Breast epithelium (tissue), 4 donors: ENCODE measurements around the gene LYSMD1. TPM values are rescaled to one million over a fixed set of nuclear protein-coding genes. Genes with fewer than 3 reads are reported as not detected.

ENCODE experiments used
- DNase-seq, 2 donors: peaks; one replicate each; pipeline ENCODE4 v3.0.0-alpha.2; 2019; ENCODE audit warnings: low spot score in 2 of 2
- H3K27ac ChIP-seq, 2 donors: fragments of 200-600 bp; sonication (generic) in 1 of 2; one replicate each; pipeline ENCODE4 v1.5.1; 2016 to 2019; ENCODE audit warnings: mild to moderate bottlenecking in 1 of 2
- H3K27me3 ChIP-seq, 2 donors: fragments of 200-600 bp; sonication (generic) in 1 of 2; one replicate each; pipeline versions ENCODE4 v1.5.1 to v1.6.0; 2017 to 2019; ENCODE audit warnings: control low read depth in 1 of 2, mild to moderate bottlenecking in 1 of 2
- H3K36me3 ChIP-seq: fragments of 200-600 bp; one replicate; pipeline ENCODE4 v1.5.1; 2019
- H3K4me1 ChIP-seq, 2 donors: fragments of 200-600 bp; sonication (generic); one replicate each; pipeline ENCODE4 v1.5.1; 2016 to 2019; ENCODE audit warnings: control low read depth in 1 of 2
- H3K4me3 ChIP-seq, 3 donors: fragments of 200-600 bp; sonication (generic); 1 replicate in 2 of 3; 2 replicates in 1 of 3; pipeline ENCODE4 v1.5.1; 2016 to 2019; ENCODE audit warnings: mild to moderate bottlenecking in 3 of 3, moderate library complexity in 2 of 3
- H3K9me3 ChIP-seq, 2 donors: fragments of 200-600 bp; sonication (generic) in 1 of 2; one replicate each; pipeline ENCODE4 v1.5.1; 2016 to 2019; ENCODE audit warnings: control low read depth in 1 of 2
- POLR2A ChIP-seq: fragments of 450-650 bp; IDR thresholded peaks from one replicate; pipeline ENCODE4 v1.6.1; 2016; ENCODE audit warnings: antibody characterized with exemption, mild to moderate bottlenecking, moderate library complexity
- POLR2AphosphoS5 ChIP-seq, 3 donors: sonication (generic); formaldehyde crosslinking; IDR thresholded peaks; one replicate each; pipeline ENCODE4 v1.6.1; 2017; ENCODE audit warnings: antibody characterized with exemption in 3 of 3
- intact Hi-C: fragments of 100-400 bp; cut with DNase I; formaldehyde crosslinking; loops from one replicate; pipeline ENCODE4 v1.15.1; 2023; ENCODE audit warnings: low total_unique reads
- total RNA-seq, 3 donors: library from RNA; depleted of rRNA; stranded (reverse); fragments of >200 nt; gene quantifications; one replicate each; pipeline ENCODE4 v1.1.0, GENCODE V29; 2016
- TF ChIP-seq, protein P1 (sequence below), 3 donors: fragments of 450-650 bp; IDR thresholded peaks; one replicate each; pipeline ENCODE4 v1.5.1; 2016 to 2017; ENCODE audit warnings: antibody characterized with exemption in 3 of 3, mild to moderate bottlenecking in 3 of 3, moderate library complexity in 3 of 3

The LYSMD1 gene
- total RNA-seq, 3 donors from 2014 or later: 11.7 to 17.0 (median 14.8) TPM

DNA sequence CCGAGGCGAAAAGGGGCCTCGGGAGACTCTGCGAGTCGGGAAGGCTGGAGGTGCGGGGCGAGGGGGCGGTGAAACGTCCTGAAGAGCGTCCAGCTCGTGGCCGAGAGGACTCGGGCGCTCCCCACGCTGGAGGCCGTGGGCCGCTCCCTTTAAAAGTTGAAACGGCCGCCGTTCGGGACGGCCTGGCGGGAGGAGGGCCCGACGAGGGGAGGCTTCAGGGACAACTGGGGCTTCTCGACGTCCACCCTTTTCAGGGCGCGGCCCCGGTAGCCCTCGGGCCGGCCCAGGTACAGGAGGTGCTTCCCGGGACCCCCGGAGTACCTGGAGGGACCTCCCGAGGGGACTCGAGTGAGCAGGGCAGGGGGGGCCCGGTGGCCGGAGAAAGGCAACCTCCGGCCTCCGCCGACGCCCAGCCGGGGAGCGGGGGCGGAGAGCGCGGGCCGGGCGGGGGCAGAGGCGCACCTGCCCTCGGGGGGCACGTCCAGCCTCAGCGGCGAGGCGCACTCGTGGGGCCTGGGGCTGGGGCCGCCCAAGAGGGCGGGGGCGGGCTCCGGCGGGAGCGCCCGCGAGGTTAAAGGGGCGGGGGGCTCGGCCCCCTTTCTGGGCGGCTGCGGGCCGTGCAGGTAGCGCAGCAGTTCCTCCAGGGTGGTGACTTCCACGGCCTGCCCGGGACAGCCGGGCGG lies 33.2 kb downstream of the LYSMD1 start:
- Histone ChIP-seq H3K4me3 (peak overlapping the region; percentile 34 to 71 (median 51)), H3K36me3 (no peaks in the 10 kb centered on the region), H3K9me3 (no peaks in the 10 kb centered on the region), H3K27ac (peak overlapping the region; percentile 68 to 77), H3K27me3 (no peaks in the 10 kb centered on the region), H3K4me1 (no peaks in the 10 kb centered on the region)
- no peak for DNase-seq
- intact Hi-C loops: no loop called here
- TF ChIP-seq POLR2AphosphoS5 (IDR thresholded peaks at IDR 0.05) (no peak), POLR2A (no peak)
- TF ChIP-seq, protein P1, sequence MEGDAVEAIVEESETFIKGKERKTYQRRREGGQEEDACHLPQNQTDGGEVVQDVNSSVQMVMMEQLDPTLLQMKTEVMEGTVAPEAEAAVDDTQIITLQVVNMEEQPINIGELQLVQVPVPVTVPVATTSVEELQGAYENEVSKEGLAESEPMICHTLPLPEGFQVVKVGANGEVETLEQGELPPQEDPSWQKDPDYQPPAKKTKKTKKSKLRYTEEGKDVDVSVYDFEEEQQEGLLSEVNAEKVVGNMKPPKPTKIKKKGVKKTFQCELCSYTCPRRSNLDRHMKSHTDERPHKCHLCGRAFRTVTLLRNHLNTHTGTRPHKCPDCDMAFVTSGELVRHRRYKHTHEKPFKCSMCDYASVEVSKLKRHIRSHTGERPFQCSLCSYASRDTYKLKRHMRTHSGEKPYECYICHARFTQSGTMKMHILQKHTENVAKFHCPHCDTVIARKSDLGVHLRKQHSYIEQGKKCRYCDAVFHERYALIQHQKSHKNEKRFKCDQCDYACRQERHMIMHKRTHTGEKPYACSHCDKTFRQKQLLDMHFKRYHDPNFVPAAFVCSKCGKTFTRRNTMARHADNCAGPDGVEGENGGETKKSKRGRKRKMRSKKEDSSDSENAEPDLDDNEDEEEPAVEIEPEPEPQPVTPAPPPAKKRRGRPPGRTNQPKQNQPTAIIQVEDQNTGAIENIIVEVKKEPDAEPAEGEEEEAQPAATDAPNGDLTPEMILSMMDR (IDR thresholded peaks at IDR 0.05): no peak

DNA sequence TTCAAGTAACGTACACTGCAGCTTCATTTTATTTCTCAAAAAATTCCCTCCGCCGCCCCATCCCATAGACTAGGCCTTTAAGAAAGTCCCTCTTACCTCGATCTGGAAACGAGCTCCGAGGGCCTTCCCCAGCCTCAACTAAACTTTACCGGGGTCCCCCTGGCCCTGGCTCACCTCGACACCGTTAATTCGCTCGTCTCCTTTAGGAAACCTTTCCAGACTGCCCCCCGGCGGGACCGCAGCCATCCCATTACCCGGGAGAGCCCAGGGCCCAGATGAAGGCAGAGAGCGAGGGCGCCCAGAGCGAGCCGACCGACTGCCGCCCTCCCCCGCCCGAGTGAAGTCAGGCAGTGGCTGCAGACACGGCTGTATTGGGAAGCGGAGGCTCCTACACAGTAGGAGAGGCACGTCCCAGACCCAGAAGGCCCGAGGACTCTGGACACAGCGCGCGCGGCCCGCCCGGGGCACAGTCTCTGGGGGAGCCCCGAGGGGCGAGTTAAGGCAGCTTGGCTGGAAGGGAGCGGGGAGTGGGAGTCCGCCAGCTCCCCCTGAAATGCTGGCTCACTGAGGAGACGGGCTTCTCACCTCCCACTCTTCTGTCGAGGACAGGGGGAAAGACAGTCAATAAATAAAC lies 33.9 kb downstream of the LYSMD1 start:
- peak overlapping the region; percentile 68 to 77 for H3K27ac ChIP-seq
- TF ChIP-seq POLR2AphosphoS5 (IDR thresholded peaks at IDR 0.05): no peak
- intact Hi-C loops: no loop called here
- no peaks in the 10 kb centered on the region for H3K4me1 ChIP-seq
- H3K27me3 ChIP-seq: no peaks in the 10 kb centered on the region
- H3K36me3 ChIP-seq: no peaks in the 10 kb centered on the region
- H3K9me3 ChIP-seq: no peaks in the 10 kb centered on the region
- peak overlapping the region; percentile 34 to 71 (median 51) for H3K4me3 ChIP-seq
- peak in 1 of 2 donors; percentile 26 for DNase-seq

DNA sequence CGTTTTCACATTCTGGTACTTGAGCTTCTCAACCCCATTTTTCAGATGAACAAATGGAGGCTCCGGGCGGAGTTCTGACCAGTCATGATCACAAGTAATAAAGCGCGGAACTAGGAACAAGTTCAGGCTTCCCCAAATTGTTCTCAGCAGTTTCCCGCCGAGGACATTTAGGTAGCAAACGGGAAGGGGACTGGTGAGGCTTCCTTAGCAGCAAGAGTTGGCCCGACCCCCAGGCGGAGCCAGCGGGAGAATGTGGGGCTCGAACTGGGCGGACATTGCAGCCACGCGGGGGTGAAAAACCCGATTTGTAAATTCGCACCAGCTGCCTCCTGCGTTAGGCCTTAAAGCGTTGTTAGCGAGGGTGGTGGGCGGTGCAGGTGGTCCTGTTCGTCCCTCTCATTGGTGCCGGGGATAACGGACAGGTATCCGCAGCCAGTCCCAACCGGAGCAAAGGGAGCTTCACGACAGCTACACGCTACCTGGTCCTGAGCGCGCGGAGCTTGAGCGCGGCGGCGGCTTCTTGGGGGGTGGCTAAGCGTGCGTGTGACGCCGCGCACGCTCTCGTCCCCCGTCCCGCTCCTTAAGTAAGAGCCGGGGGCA lies 34.6 kb downstream of the LYSMD1 start:
- Histone ChIP-seq H3K36me3 (no peaks in the 10 kb centered on the region), H3K27ac (peak overlapping the region; percentile 68 to 77), H3K4me3 (peak overlapping the region; percentile 34 to 71 (median 51)), H3K4me1 (no peaks in the 10 kb centered on the region), H3K27me3 (no peaks in the 10 kb centered on the region), H3K9me3 (no peaks in the 10 kb centered on the region)
- intact Hi-C loops: no loop called here
- DNase-seq: peak; percentile 83 to 85
- TF ChIP-seq, protein P1 (IDR thresholded peaks at IDR 0.05): no peak
- TF ChIP-seq POLR2AphosphoS5 (IDR thresholded peaks at IDR 0.05) (peak in 2 of 3 donors; percentile 35 to 39), POLR2A (peak; percentile 25)

DNA sequence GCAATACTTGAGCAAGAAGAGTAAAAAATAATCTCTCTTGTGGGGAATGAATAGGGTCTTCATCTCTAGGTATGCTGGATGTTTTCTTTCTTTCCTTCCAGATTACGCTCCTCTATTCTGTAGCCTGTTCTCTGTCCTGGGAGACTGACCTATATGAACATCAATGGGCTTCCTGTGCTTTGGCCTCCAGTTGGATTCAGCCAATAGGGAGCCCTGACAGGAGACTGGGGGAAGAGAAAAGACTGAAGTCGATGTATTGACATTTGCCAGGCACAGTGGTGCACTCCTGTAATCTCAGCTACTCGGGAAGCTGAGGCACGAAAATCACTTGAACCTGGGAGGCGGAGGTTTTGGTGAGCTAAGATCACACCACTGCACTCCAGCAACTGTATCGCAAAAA lies 36.9 kb downstream of the LYSMD1 start:
- DNase-seq: no peak
- Histone ChIP-seq H3K36me3 (no peaks in the 10 kb centered on the region), H3K27ac (no peak overlapping the region), H3K4me3 (no peak overlapping the region), H3K4me1 (no peaks in the 10 kb centered on the region), H3K27me3 (no peaks in the 10 kb centered on the region), H3K9me3 (no peaks in the 10 kb centered on the region)
- TF ChIP-seq, protein P1 (IDR thresholded peaks at IDR 0.05): no peak
- no peak for TF ChIP-seq POLR2AphosphoS5 (IDR thresholded peaks at IDR 0.05)
- no peak for TF ChIP-seq POLR2A
- intact Hi-C loops: no loop called here

DNA sequence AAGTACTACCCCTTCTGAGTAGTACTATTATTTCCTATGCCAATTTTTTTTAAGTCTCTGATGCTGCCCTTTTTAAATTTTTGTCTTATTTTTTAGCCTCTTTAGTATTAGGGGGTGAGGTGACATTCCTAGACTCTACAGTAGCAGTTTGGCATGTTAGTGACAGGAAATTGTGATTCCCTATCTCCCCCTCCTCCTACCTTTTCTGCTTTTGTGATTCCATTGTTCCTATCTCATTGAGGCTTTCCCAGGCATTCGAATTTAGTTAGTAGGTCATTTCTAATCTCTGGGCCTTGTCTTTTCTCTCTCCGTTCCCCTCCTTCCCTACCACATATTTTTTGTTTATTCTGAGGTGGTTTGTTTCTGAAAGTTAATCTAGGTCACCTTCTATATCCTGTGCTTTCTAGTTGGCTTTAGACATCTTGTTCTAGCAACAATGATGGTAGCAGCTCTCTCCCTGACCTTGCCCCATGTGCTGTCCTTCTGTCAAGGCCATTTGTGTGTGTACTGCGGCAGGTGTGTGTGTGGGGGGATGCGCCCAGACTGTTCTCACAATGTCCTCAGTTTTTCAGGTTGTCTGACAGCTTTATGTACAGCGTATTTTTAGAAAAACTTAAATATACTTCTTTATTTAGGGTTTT lies 40.8 kb downstream of the LYSMD1 start:
- no peak for DNase-seq
- no peaks in the 10 kb centered on the region for H3K9me3 ChIP-seq
- TF ChIP-seq, protein P1 (IDR thresholded peaks at IDR 0.05): no peak
- TF ChIP-seq POLR2A (no peak), POLR2AphosphoS5 (IDR thresholded peaks at IDR 0.05) (no peak)
- no peak overlapping the region for H3K27ac ChIP-seq
- H3K36me3 ChIP-seq: no peaks in the 10 kb centered on the region
- intact Hi-C loops: no loop called here
- no peaks in the 10 kb centered on the region for H3K4me1 ChIP-seq
- H3K4me3 ChIP-seq: no peak overlapping the region
- H3K27me3 ChIP-seq: no peaks in the 10 kb centered on the region
